Hepatocyte (in vitro differentiated cells): ENCODE measurements around the gene NOS1AP. TPM values are rescaled to one million over a fixed set of nuclear protein-coding genes. Genes with fewer than 3 reads are reported as not detected.

Source experiments
- DNase-seq: peaks from one replicate; pipeline ENCODE4 v3.0.0-alpha.2; 2016; ENCODE audit warnings: low spot score
- H2AFZ ChIP-seq: fragments of 200-600 bp; sonication (generic); 2 replicates; pipeline ENCODE4 v1.6.0; 2016; ENCODE audit warnings: antibody characterized with exemption, mild to moderate bottlenecking
- H3K27ac ChIP-seq: fragments of 200-600 bp; sonication (generic); 2 replicates; pipeline ENCODE4 v1.5.1; 2016; ENCODE audit warnings: mild to moderate bottlenecking
- H3K27me3 ChIP-seq: fragments of 200-600 bp; sonication (generic); 2 replicates; pipeline ENCODE4 v1.6.1; 2016
- H3K36me3 ChIP-seq: fragments of 200-600 bp; sonication (generic); replicated peaks from 2 replicates; pipeline ENCODE4 v1.5.1; 2016; ENCODE audit warnings: low read depth; ENCODE audit not compliant: insufficient read depth
- H3K4me1 ChIP-seq: fragments of 200-600 bp; sonication (generic); 2 replicates; pipeline ENCODE4 v1.5.1; 2016; ENCODE audit warnings: mild to moderate bottlenecking, moderate library complexity; ENCODE audit not compliant: insufficient read depth
- H3K4me2 ChIP-seq: fragments of 200-600 bp; sonication (generic); 2 replicates; pipeline ENCODE4 v1.6.0; 2016
- H3K4me3 ChIP-seq: fragments of 200-600 bp; sonication (generic); 2 replicates; pipeline ENCODE4 v1.5.1; 2016; ENCODE audit warnings: mild to moderate bottlenecking
- H3K79me2 ChIP-seq: fragments of 200-600 bp; sonication (generic); 2 replicates; pipeline ENCODE4 v1.6.0; 2017; ENCODE audit warnings: mild to moderate bottlenecking
- H3K9me2 ChIP-seq: fragments of 200-600 bp; sonication (generic); replicated peaks from 2 replicates; pipeline ENCODE4 v1.6.0; 2017; ENCODE audit warnings: mild to moderate bottlenecking; ENCODE audit not compliant: insufficient read depth
- H3K9me3 ChIP-seq: fragments of 200-600 bp; sonication (generic); 2 replicates; pipeline ENCODE4 v1.5.1; 2016; ENCODE audit warnings: low read depth, mild to moderate bottlenecking
- H4K20me1 ChIP-seq: fragments of 200-600 bp; sonication (generic); 2 replicates; pipeline ENCODE4 v1.6.0; 2016; ENCODE audit warnings: mild to moderate bottlenecking; ENCODE audit not compliant: insufficient read depth, poor library complexity, severe bottlenecking
- EZH2 ChIP-seq: fragments of 200-600 bp; sonication (generic); IDR thresholded peaks from 2 replicates; pipeline ENCODE4 v1.6.1; 2016; ENCODE audit warnings: antibody characterized with exemption, mild to moderate bottlenecking, borderline replicate concordance
- EZH2phosphoT487 ChIP-seq: fragments of 200-600 bp; sonication (generic); IDR thresholded peaks from one replicate; pipeline ENCODE4 v1.6.1; 2018; ENCODE audit warnings: antibody characterized with exemption, mild to moderate bottlenecking, low read depth, moderate library complexity; ENCODE audit not compliant: unreplicated experiment, severe bottlenecking
- whole genome bisulfite sequencing: methylation state at CpG from one replicate; pipeline ENCODE4 v1.1.6; 2016; ENCODE audit warnings: low lambda C conversion rate; ENCODE audit errors: missing lambda C conversion rate; 5-methylcytosine and 5-hydroxymethylcytosine counted together
- polyA plus RNA-seq: library from polyadenylated mRNA; unstranded; fragments of >200 nt; fragmentation: Nextera tagmentation; extraction: Ambion mirVana; gene quantifications from 2 replicates; pipeline ENCODE4 v1.2.1, GENCODE V29; 2016
- total RNA-seq: library from RNA; depleted of rRNA; stranded (reverse); fragments of >200 nt; gene quantifications from 2 replicates; pipeline ENCODE4 v1.2.3, GENCODE V29; 2014
- TF ChIP-seq, protein P1 (sequence below): fragments of 200-600 bp; sonication (generic); IDR thresholded peaks from 2 replicates; pipeline ENCODE4 v1.5.1; 2016; ENCODE audit warnings: antibody characterized with exemption, mild to moderate bottlenecking; ENCODE audit not compliant: poor library complexity

Gene NOS1AP
- total and polyA plus RNA-seq, 2 experiments from 2014 or later = 0.97 to 4.4 TPM

DNA sequence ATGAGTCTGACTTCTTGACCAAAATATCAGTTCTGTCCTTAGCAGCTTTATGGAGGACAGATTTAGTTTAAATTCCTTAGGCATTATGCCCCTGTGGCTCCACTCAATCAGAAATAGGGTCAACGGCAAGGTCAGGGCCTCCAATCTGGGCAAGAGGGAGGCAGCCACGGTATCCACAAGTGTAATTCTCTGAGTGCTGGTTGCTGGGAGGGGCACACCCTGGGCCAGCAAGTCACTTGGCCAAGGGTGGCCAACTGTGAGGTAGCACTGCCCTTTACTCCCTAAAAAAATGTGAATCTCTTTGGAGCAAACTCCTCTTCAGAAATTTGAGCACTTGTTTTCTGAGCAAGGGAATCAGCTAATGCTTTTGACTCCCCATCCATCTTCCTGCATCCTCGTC, 294.3 kb downstream of the NOS1AP start:
- Histone ChIP-seq H3K4me3 (no peak overlapping the region), H3K4me2 (no peak overlapping the region), H3K4me1 (peaks cover 2% of the 10 kb centered on the region), H3K27ac (no peak overlapping the region), H3K79me2 (no peaks in the 10 kb centered on the region), H3K36me3 (no peaks in the 10 kb centered on the region), H2AFZ (no peak overlapping the region), H4K20me1 (no peaks in the 10 kb centered on the region), H3K27me3 (no peaks in the 10 kb centered on the region), H3K9me2 (no peaks in the 10 kb centered on the region), H3K9me3 (no peaks in the 10 kb centered on the region)
- 94% methylated on average over 3 of the region's 3 CpGs for WGBS
- no peak for TF ChIP-seq EZH2phosphoT487
- no peak for DNase-seq

DNA sequence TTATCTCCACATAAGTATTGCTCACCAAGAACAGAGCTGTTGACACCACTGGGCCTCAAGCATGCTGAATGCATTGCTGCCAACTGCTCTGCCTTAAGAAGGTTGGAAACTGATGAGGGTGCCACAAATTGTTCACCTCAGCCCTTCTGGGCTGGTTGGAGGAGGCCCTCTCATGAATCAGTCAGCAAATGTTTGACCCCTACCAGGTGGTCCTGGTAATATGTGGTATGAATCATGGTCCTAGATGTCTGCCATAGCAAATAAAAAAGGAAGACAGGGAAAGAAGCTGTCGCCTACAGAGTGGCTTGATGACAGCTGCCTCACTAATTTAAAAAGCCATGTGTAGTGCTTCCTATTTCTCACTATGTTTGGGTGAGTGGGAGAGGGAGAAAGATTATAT, 295.0 kb downstream of the NOS1AP start:
- 94% methylated on average over 1 of the region's 1 CpG for WGBS
- no peak for DNase-seq
- no peak overlapping the region for H3K4me2 ChIP-seq

DNA sequence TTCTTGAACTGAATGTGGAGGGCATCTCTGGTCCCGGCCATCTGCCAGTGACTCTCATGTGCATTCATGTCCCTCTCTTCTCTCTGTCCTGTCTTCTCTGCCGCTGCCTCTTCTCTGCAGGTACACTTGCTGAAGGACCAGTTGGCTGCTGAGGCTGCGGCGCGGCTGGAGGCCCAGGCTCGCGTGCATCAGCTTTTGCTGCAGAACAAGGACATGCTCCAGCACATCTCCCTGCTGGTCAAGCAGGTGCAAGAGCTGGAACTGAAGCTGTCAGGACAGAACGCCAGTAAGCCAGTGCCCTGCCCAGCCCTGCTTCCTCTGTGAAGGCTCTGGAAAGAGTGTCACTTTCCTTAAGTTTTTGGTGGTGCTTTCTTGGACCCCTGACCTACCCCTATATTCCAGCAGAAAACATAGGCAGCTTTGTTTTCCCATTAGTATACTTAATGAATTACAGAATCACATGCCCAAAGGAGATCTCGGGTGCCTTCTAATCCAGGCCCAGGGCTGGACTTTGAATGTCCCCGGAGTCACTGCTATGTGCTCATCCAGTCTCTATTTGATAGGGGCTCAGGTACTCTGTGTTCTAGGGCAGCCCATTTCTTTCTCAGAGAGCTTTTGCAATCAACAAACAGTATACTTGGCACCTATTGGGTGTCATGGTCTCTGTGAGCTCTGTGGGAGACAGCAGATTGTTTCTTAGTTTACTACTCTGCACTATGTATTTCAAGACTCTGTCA, 296.0 kb downstream of the NOS1AP start:
- WGBS = 88% methylated on average over 10 of the region's 10 CpGs
- H3K9me3 ChIP-seq = no peaks in the 10 kb centered on the region
- no peak overlapping the region for H3K4me3 ChIP-seq
- DNase-seq = no peak
- H3K36me3 ChIP-seq = no peaks in the 10 kb centered on the region
- H3K27me3 ChIP-seq = no peaks in the 10 kb centered on the region
- H3K4me2 ChIP-seq = no peak overlapping the region
- H2AFZ ChIP-seq = no peak overlapping the region
- peaks cover 7% of the 10 kb centered on the region for H3K4me1 ChIP-seq
- no peaks in the 10 kb centered on the region for H3K9me2 ChIP-seq
- H3K79me2 ChIP-seq = no peaks in the 10 kb centered on the region
- H4K20me1 ChIP-seq = no peaks in the 10 kb centered on the region
- TF ChIP-seq EZH2phosphoT487 = no peak
- TF ChIP-seq, protein P1, sequence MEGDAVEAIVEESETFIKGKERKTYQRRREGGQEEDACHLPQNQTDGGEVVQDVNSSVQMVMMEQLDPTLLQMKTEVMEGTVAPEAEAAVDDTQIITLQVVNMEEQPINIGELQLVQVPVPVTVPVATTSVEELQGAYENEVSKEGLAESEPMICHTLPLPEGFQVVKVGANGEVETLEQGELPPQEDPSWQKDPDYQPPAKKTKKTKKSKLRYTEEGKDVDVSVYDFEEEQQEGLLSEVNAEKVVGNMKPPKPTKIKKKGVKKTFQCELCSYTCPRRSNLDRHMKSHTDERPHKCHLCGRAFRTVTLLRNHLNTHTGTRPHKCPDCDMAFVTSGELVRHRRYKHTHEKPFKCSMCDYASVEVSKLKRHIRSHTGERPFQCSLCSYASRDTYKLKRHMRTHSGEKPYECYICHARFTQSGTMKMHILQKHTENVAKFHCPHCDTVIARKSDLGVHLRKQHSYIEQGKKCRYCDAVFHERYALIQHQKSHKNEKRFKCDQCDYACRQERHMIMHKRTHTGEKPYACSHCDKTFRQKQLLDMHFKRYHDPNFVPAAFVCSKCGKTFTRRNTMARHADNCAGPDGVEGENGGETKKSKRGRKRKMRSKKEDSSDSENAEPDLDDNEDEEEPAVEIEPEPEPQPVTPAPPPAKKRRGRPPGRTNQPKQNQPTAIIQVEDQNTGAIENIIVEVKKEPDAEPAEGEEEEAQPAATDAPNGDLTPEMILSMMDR = no peak
- TF ChIP-seq EZH2 = no peak
- H3K27ac ChIP-seq = no peak overlapping the region

More for the DNA sequence above, 295.0 kb downstream of the NOS1AP start:
- Histone ChIP-seq H3K27ac (no peak overlapping the region), H3K4me3 (no peak overlapping the region), H2AFZ (no peak overlapping the region), H3K27me3 (no peaks in the 10 kb centered on the region), H3K79me2 (no peaks in the 10 kb centered on the region), H3K36me3 (no peaks in the 10 kb centered on the region), H4K20me1 (no peaks in the 10 kb centered on the region), H3K9me3 (no peaks in the 10 kb centered on the region), H3K9me2 (no peaks in the 10 kb centered on the region), H3K4me1 (peaks cover 7% of the 10 kb centered on the region)
- TF ChIP-seq EZH2phosphoT487 (no peak), EZH2 (no peak)
- TF ChIP-seq, protein P1 = no peak

DNA sequence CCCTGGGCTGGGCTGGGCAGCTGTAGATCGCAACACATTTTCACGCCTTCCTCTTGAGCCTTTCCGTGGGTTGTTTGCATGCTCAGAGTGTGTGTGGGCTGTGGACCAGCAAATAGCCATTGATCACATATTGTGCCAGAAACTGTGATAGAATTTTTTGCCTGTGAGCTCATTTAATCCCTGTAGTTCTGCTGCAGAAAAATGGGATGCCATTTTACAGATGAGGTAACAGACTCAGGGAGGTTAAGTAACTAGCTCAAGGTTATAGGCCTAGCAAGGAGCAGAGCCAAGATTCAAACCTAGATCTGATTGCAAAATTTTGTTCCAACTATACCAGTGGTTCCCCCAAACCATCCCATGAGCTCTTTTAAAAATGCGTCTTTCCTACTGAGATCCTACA, 296.7 kb downstream of the NOS1AP start:
- no peaks in the 10 kb centered on the region for H4K20me1 ChIP-seq

More for the DNA sequence above, 296.7 kb downstream of the NOS1AP start:
- no peak for DNase-seq
- Histone ChIP-seq H2AFZ (no peak overlapping the region), H3K27ac (no peak overlapping the region), H3K4me1 (peaks cover 7% of the 10 kb centered on the region), H3K4me2 (no peak overlapping the region), H3K79me2 (no peaks in the 10 kb centered on the region), H3K4me3 (no peak overlapping the region), H3K9me3 (no peaks in the 10 kb centered on the region), H3K27me3 (no peaks in the 10 kb centered on the region), H3K9me2 (no peaks in the 10 kb centered on the region), H3K36me3 (no peaks in the 10 kb centered on the region)
- TF ChIP-seq EZH2 (no peak), EZH2phosphoT487 (no peak)
- TF ChIP-seq, protein P1 = no peak
- 67% methylated on average over 4 of the region's 4 CpGs for WGBS
